HEK293 (cell line): ENCODE data around the gene MSLN.

ENCODE experiments used
- CTCF ChIA-PET: fragments of 350-600 bp; formaldehyde crosslinking; extraction: SDS; loops from one replicate; lab custom pipeline; 2021; ENCODE audit warnings: antibody characterized with exemption; lab: Yijun Ruan, JAX
- POLR2A ChIA-PET: fragments of 300-600 bp; formaldehyde crosslinking; extraction: SDS; loops from one replicate; lab custom pipeline; 2020; ENCODE audit warnings: antibody characterized with exemption, inconsistent platforms; lab: Yijun Ruan, JAX
- H3K27ac ChIP-seq: fragments of 200-500 bp; sonication (Bioruptor generic); 2 replicates; pipeline ENCODE4 v1.5.1; 2014; ENCODE audit warnings: low read depth, low read length, control low read depth, inconsistent platforms; ENCODE audit errors: extremely low read depth
- H3K36me3 ChIP-seq, 2 experiments: fragments of 200-500 bp in 1 of 2; sonication (Bioruptor generic) in 1 of 2; 1 replicate in 1 of 2; 2 replicates in 1 of 2; pipeline ENCODE4 v1.5.1; 2014 to 2017; ENCODE audit warnings: inconsistent platforms in 2 of 2, low read length in 2 of 2; ENCODE audit not compliant: control insufficient read depth in 2 of 2, insufficient read depth in 1 of 2
- H3K4me1 ChIP-seq: fragments of 200-500 bp; sonication (Bioruptor generic); 2 replicates; pipeline ENCODE4 v1.5.1; 2014; ENCODE audit warnings: mild to moderate bottlenecking, low read length, inconsistent platforms; ENCODE audit not compliant: control insufficient read depth, insufficient read depth
- H3K4me3 ChIP-seq: 2 replicates; pipeline ENCODE4 v1.5.1; 2011; ENCODE audit warnings: low read depth, mild to moderate bottlenecking, control low read depth, low read length, moderate library complexity
- H3K9me3 ChIP-seq: fragments of 200-500 bp; sonication (Bioruptor generic); 2 replicates; pipeline ENCODE4 v1.5.1; 2014; ENCODE audit warnings: low read depth, low read length, inconsistent platforms; ENCODE audit not compliant: control insufficient read depth, insufficient read depth
- GLIS1 ChIP-seq: fragments of 450-650 bp; formaldehyde crosslinking; IDR thresholded peaks from 2 replicates; pipeline ENCODE4 v1.5.1; 2016; ENCODE audit warnings: missing biosample characterization, missing genetic modification characterization
- ZBTB8A ChIP-seq: fragments of 450-650 bp; formaldehyde crosslinking; IDR thresholded peaks from 2 replicates; pipeline ENCODE4 v1.5.1; 2016; ENCODE audit warnings: missing biosample characterization, missing genetic modification characterization
- ZFHX2 ChIP-seq: fragments of 450-650 bp; formaldehyde crosslinking; conservative IDR thresholded peaks from 2 replicates; pipeline ENCODE4 v1.5.1; 2016; ENCODE audit warnings: missing biosample characterization, missing genetic modification characterization
- ZIC2 ChIP-seq: fragments of 450-650 bp; formaldehyde crosslinking; IDR thresholded peaks from 2 replicates; pipeline ENCODE4 v1.5.1; 2016; ENCODE audit warnings: missing biosample characterization, missing genetic modification characterization
- ZNF239 ChIP-seq: fragments of 450-650 bp; formaldehyde crosslinking; IDR thresholded peaks from 2 replicates; pipeline ENCODE4 v1.5.1; 2016; ENCODE audit warnings: missing biosample characterization, missing genetic modification characterization
- ZNF24 ChIP-seq: fragments of 450-650 bp; formaldehyde crosslinking; IDR thresholded peaks from 2 replicates; pipeline ENCODE4 v1.5.1; 2016; ENCODE audit warnings: missing biosample characterization, missing genetic modification characterization
- ZNF501 ChIP-seq: fragments of 450-650 bp; formaldehyde crosslinking; IDR thresholded peaks from 2 replicates; pipeline ENCODE4 v1.5.1; 2016; ENCODE audit warnings: missing biosample characterization, missing genetic modification characterization
- ZNF544 ChIP-seq: fragments of 450-650 bp; formaldehyde crosslinking; IDR thresholded peaks from 2 replicates; pipeline ENCODE4 v1.5.0; 2017; ENCODE audit warnings: missing biosample characterization, missing genetic modification characterization
- ZNF600 ChIP-seq: fragments of 450-650 bp; formaldehyde crosslinking; IDR thresholded peaks from 2 replicates; pipeline ENCODE4 v1.5.1; 2016; ENCODE audit warnings: missing biosample characterization, missing genetic modification characterization
- ZNF768 ChIP-seq: fragments of 450-650 bp; formaldehyde crosslinking; IDR thresholded peaks from 2 replicates; pipeline ENCODE4 v1.5.1; 2018; ENCODE audit warnings: missing biosample characterization, mild to moderate bottlenecking, missing genetic modification characterization
- ZNF843 ChIP-seq: fragments of 450-650 bp; formaldehyde crosslinking; IDR thresholded peaks from 2 replicates; pipeline ENCODE4 v1.5.1; 2016; ENCODE audit warnings: missing biosample characterization, missing genetic modification characterization
- TF ChIP-seq, protein P1 (sequence below): fragments of 450-650 bp; formaldehyde crosslinking; IDR thresholded peaks from 2 replicates; pipeline ENCODE4 v1.5.1; 2016; ENCODE audit warnings: missing biosample characterization, missing genetic modification characterization

The MSLN gene

DNA sequence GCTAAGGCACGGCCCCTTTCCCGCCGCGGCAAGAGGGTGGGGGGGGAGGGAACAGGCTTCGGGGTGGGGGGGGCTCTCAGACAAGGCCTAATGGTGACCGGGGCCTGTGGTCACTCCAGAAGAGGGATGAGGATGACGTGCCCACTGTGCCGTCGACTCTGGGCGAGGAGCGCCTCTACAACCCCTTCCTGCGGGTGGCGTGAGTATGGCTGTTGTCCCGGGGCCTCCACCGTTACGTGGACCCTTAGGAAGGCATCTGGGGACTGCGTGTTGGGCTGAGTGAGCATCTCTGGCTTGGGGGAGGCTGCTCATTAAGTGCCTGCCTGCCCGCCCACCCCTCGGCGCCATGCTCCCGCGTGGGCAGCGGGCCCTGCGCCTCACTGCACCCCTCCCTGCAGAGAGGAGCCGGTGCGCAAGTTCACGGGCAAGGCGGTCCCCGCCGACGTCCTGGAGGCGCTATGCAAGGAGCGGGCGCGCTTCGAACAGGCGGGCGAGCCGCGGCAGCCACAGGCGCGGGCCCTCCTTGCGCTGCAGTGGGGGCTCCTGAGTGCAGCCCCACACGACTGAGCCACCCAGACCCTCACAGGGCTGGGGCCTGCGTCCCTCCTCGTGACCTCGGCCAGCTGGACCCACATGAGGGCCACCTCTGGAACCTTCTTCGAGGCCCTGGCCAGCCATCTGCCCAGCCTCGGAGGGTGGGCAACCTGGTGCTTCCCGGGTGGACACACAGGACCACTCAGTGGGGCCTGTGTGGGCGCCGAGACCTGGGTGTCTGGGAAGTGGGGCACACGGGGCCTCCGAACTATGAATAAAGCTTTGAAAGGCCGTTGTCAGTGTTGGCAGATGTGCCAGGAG is 31.4 kb upstream of the MSLN start:
- TF ChIP-seq ZFHX2 (tag by site-specific recombination) (peak; percentile 35; the same call in 1 of the 2 replicates), ZNF239 (tag by site-specific recombination) (no peak)
- H3K9me3 ChIP-seq, result no peaks in the 10 kb centered on the region
- POLR2A ChIA-PET, result interaction anchor here (0.5 to 1.7 kb wide), 7 partner anchors 8 to 524 kb away, joined by 3 to 12 read pairs (median 4); partner anchors contain the start of genes ANTKMT and CIAO3
- H3K4me1 ChIP-seq, result peaks cover 4% of the 10 kb centered on the region; the same call in 1 of the 2 replicates
- no peak overlapping the region for H3K4me3 ChIP-seq
- no peak overlapping the region for H3K27ac ChIP-seq
- CTCF ChIA-PET, result interaction anchor here (0.5 to 1.8 kb wide), 4 partner anchors 12 to 20 kb away, joined by 3 to 11 read pairs (median 5); partner anchors contain the start of gene CIAO3
- peaks cover 3 to 31% of the 10 kb centered on the region in 2 experiments; a peak in 2 of 3 replicates for H3K36me3 ChIP-seq

DNA sequence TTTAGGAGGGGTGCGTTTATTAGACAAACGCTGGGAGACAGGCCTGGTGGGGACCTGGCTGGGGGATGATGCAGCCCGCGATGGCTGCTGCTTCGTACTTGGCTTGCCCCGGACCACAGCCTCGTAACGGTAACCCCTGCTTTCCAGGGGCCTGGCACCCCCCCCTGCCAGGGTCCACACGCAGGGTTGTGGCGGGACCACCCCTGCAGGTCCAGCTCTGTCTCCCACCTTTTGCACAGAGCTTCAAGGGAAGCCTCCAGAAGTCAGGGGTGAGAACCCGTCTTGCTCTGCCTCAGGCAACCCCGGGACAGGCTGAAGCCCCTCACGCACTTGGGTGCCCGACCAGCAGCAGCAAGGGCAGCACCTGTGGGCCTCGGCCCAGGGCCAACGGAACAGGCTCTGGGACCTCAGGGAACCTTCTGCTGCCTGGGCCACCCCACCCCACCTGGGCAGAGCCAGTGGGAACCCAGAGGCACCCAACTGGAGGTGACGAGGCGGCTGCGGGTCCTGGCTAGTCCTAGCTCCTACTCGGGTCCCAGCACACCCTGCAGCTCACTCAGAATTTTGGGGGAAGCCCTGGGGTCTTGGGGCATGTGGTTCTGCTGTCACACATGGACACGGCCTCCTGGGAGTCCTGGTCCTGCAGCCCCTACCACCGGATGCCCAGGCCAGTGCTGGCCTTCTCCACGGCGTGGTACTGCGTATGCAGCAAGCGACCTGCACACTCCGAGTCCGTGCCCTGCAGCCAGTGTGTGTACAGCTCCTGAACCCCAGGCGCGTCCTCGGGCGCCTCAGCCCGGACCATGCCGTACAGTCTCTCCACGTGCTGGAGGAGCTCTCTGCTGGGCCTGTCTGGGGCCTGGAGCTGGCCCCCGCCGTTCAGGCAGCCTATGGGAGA is 30.5 kb upstream of the MSLN start:
- H3K4me1 ChIP-seq, result peaks cover 4% of the 10 kb centered on the region; the same call in 1 of the 2 replicates
- peaks cover 3 to 40% of the 10 kb centered on the region in 2 experiments; a peak in 2 of 3 replicates for H3K36me3 ChIP-seq
- CTCF ChIA-PET, result interaction anchor here (0.7 to 1.8 kb wide), 4 partner anchors 11 to 1683 kb away, joined by 3 to 11 read pairs (median 4); partner anchors contain the start of gene CIAO3
- TF ChIP-seq ZNF768 (tag by site-specific recombination) (no peak), ZNF843 (tag by site-specific recombination) (no peak), ZNF24 (tag by site-specific recombination) (no peak), ZNF600 (tag by site-specific recombination) (peak; percentile 70; the same call in 1 of the 2 replicates), ZNF501 (tag by site-specific recombination) (no peak), ZNF544 (tag by site-specific recombination) (no peak), ZBTB8A (tag by site-specific recombination) (0 out of 2 replicates have a peak, but pooled peaks have one; percentile 12)
- TF ChIP-seq, all 188 proteins: peak for 2
- Histone ChIP-seq H3K4me3 (no peak overlapping the region), H3K27ac (no peak overlapping the region), H3K9me3 (no peaks in the 10 kb centered on the region)
- POLR2A ChIA-PET, result interaction anchor here (1.2 to 1.4 kb wide), 2 partner anchors 9 to 11 kb away, joined by 5 to 12 read pairs; partner anchors contain the start of genes ANTKMT and CIAO3

DNA sequence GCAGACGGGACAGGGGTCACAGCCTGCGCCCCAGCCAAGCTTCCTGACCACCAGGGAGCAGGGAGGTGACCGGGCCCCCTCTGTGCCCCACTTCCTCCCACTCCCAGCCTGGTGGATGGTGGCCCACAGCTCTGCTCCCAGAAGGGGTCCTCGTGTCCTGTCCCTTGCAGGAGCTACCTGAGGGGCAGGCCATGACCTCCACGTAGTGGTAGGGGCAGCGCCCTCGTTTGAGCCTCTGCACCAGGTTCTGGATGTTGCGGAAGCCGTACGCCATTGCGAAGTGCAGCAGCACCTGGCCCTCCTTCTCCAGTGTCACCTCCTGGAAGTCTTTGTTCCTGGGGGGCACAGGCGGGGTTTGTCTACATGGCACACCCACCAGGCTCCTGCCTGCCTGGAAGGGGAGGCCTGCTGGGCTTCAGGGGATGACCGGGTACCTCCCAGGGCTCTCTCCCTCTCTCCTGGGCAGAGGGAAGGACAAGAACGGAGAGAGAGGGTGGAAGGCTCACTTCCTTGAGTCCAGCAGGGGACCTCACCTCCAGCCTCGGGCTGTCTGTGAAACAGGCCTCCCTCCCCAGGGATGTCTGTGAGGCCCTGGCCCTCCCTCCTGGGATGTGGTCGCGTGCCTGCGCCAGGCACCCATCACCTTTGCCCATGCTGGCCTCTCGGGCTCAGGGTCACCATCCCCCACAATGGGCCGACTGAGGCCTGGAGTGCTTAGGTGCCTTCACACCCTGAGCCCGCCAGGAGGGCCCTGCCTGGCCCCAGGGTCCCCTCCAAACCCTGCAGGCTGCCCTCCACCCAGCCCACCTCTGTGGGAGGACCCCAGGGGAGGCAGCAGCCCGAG is 29.6 kb upstream of the MSLN start:
- Histone ChIP-seq H3K4me1 (peaks cover 4% of the 10 kb centered on the region; the same call in 1 of the 2 replicates), H3K27ac (no peak overlapping the region), H3K4me3 (no peak overlapping the region), H3K36me3 (peaks cover 3 to 49% of the 10 kb centered on the region in 2 experiments; a peak in 2 of 3 replicates), H3K9me3 (no peaks in the 10 kb centered on the region)
- ChIA-PET POLR2A (interaction anchor here (0.7 to 1.7 kb wide), 4 partner anchors 10 to 11 kb away, joined by 3 to 12 read pairs (median 4); partner anchors contain the start of genes ANTKMT and CIAO3), CTCF (interaction anchor here (0.7 to 1.8 kb wide), 3 partner anchors 14 to 1682 kb away, joined by 3 to 11 read pairs (median 3); no protein-coding TSS in a partner anchor)
- 0 out of 2 replicates have a peak, but pooled peaks have one; percentile 39 for TF ChIP-seq ZNF600 (tag by site-specific recombination)
- TF ChIP-seq GLIS1 (tag by site-specific recombination), result peak; percentile 89
- peak; percentile 63 for TF ChIP-seq ZIC2 (tag by site-specific recombination)
- TF ChIP-seq, protein P1, sequence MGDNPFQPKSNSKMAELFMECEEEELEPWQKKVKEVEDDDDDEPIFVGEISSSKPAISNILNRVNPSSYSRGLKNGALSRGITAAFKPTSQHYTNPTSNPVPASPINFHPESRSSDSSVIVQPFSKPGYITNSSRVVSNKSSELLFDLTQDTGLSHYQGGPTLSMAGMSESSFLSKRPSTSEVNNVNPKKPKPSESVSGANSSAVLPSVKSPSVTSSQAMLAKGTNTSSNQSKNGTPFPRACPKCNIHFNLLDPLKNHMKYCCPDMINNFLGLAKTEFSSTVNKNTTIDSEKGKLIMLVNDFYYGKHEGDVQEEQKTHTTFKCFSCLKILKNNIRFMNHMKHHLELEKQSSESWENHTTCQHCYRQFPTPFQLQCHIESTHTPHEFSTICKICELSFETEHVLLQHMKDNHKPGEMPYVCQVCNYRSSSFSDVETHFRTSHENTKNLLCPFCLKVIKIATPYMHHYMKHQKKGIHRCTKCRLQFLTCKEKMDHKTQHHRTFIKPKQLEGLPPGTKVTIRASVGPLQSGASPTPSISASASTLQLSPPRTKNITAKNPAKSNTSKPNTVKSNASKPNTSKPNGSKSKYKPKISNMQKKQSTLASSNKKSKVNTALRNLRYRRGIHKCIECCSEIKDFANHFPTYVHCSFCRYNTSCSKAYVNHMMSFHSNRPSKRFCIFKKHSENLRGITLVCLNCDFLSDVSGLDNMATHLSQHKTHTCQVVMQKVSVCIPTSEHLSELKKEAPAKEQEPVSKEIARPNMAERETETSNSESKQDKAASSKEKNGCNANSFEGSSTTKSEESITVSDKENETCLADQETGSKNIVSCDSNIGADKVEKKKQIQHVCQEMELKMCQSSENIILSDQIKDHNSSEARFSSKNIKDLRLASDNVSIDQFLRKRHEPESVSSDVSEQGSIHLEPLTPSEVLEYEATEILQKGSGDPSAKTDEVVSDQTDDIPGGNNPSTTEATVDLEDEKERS, result no peak
